ENCODE data around the gene ATG9A.

GRCh38 chr2:219176818-219177551 lies 52.5 kb downstream of the ATG9A start, which contains the start of gene CNPPD1:
- TF ChIP-seq CTCF (IDR thresholded peaks at IDR 0.05) (no peak), POLR2A (IDR thresholded peaks at IDR 0.05) (peak; percentile 99), EP300 (IDR thresholded peaks at IDR 0.05) (no peak)
